GM19099 (cell line): ENCODE data around the gene TNNI2.

ENCODE experiments used
- POLR2A ChIP-seq: IDR thresholded peaks from 3 replicates; pipeline ENCODE4 v1.6.1; 2011; ENCODE audit warnings: low read depth; ENCODE audit not compliant: insufficient read length; ENCODE audit errors: extremely low read depth

Gene TNNI2

DNA sequence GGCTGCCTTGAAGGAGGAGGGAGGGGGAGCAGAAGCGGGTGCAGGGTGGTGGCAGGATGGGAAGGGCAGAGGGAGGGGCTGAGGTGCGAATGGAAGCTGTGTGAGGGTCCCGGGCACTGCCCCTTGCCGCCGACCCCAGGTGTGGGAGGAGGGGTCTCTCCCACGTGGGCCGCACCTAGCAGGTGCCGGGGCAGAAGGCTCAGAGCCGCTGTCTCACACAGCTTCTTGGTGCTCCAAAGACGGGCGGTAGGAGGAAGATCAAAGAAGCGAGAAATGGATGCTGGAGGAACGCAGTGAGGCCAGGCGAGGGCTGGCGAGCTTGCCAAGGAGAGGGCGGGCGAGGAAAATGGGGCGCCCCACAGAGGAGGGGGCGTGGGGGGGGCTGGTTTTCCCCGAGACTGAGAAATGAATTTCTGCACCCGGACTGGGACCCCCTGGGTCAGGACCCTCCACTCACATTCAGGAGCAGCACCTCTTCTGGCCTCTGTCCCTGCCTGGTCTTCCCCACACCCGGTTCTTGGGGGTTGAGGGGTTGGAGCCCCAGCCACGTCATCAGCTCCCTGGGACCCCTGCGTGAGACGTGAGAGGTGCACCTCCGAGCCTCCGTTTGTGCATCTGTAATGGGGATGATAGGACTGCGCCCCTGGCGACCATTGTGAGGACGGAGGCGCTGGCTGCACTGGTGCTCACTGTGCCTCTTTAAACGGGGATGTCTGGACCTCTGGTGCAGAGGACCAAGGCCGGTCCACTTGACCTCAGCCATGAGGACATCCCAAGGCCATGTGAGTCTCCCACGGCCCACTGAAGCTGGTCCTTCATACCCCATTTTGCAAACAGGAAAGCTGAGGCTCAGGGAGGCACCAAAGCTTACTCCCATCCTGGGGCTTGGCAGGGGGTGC lies 30.9 kb downstream of the TNNI2 start:
- no peak for TF ChIP-seq POLR2A

DNA sequence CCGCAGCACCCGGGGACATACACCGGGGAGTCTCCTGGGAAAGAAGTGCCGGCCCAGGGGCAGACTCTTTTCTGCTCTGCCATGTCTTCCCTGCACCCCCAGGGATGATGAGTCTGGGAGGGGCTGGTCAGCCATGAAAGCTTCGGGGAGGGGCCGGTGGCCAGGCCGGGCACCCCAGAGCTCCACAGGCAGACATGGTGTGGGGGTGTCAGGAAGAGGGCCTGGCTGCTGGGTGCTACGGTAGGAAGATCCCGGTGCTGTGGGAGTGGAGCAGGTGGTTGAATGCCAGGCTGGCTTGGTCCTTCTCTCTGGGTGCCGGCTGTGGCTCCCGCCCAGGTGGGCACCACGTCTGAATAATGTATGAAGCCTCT lies 31.5 kb downstream of the TNNI2 start:
- TF ChIP-seq POLR2A = no peak

GRCh38 chr11:1870721-1871466 lies 32.1 kb downstream of the TNNI2 start:
- no peak for TF ChIP-seq POLR2A

GRCh38 chr11:1871531-1871930 lies 32.8 kb downstream of the TNNI2 start:
- no peak for TF ChIP-seq POLR2A

- no peak for TF ChIP-seq POLR2A
Observed at GRCh38 chr11:1872267-1872985, 33.6 kb downstream of the TNNI2 start.

- no peak for TF ChIP-seq POLR2A
Observed at GRCh38 chr11:1873048-1873812, 34.4 kb downstream of the TNNI2 start.

GRCh38 chr11:1875093-1875850 lies 36.5 kb downstream of the TNNI2 start:
- no peak for TF ChIP-seq POLR2A

DNA sequence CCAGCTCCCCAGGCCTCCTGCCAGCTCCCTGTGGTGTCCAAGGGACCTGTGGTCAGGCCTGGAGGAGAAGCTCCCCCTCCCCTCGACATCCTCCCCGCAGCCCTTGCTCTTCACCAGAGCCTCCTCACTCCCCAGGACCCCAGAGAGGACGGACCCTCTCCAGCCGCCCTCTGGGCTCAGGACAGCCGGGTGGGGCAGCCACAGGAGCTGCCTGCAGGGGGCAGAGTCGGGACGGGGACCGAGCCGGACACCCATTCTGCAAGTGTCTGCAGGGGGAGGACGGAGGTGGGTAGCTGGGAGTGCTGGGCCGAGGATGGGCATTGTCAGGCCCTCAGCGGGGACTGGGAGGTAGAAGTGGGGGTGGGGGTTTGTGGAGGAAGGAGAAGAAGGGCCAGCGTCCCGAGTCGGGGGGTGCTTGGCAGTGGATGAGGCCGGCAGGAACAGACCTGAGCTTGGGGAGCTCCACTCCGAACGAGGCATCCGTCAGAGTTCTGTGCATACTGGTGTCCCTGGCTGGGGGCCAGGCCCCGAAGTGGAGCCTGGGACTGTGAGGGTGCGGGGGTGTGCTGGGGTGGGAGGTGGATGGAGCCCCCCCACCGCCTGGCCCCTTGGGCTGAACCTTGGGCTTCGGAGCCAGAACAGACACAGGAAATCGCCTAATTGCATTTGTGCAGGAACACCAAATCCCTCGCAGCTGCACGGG lies 37.7 kb downstream of the TNNI2 start:
- no peak for TF ChIP-seq POLR2A

DNA sequence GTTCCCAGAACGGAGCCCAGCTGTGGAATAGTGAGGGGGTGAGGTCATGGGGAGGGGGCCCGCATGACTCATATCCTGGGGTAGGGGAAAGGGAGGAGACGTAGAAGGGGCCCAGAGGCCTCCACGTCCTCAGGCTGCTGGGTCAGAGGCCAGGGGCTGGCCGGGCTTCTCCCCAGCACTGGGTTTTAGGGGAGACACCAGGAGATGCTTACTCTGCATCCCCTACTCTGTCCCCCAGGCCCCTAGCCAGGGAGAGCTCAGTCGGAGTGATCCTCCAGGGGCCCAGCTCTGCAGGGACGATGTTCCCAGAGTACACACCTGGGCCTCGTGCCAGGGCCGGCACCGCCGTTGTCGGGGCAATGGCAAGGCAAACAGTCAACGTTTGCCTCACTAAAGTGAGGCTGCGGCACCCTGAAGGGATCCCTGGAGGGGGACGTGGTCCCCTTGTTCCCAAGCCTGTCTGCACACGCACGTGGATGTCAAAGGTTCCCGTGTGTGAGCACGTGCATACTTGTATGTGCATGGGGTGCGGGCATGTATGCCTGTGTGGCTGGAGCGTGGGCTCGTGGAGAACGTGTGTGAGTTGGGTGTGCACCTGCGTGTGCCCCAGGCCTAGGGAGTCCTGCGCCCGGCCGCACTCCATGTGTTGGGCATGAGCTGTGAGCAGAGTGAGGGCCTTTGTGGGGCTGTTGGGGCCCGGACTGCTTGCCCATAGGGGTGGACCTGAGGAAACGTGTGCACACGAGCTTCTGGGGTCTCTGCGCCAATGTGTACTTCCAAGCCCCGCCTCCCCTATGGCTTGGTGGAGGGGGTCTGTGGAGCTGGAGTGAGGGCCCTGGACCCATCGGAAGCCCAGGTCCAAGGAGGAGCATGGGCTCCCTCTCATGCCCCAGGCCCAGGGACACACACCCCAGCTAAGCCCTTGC lies 38.7 kb downstream of the TNNI2 start:
- no peak for TF ChIP-seq POLR2A

- no peak for TF ChIP-seq POLR2A
Observed at GRCh38 chr11:1878137-1879031, 39.6 kb downstream of the TNNI2 start.

DNA sequence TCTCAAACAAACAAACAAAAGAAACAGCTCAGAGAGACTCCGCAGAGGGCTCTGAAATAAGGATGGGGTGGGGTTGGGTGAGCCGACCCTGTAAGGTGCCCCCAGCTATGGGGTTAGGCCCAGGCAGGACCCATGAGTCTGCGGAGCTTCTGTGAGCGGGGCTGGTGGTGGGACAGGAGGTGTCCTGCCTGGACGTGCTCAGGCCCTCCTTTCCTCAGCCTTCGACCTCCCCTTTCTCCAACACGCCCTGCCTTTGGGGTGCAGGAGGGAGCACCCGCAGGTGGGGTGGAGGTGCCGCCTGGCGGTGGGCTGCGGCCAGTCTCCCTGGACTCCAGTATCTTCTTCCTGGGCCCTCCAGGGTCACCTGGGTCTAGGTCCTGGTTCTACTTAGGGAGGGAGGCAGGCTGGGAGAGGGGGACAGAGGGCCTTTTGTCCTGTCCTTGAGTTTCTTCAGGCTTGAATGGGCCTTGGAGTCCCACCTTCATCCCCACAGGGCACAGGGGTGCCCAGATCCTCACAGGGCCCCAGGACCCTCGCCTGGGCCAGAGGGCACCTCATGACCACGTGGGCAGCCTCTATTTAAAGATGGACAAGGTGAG lies 40.7 kb downstream of the TNNI2 start:
- no peak for TF ChIP-seq POLR2A

- no peak for TF ChIP-seq POLR2A
Observed at GRCh38 chr11:1879941-1880720, 41.4 kb downstream of the TNNI2 start.
